Measurements from ENCODE around the gene CCDC28B. TPM values are rescaled to one million over a fixed set of nuclear protein-coding genes. Genes with fewer than 3 reads are reported as not detected.

The CCDC28B gene
- total and polyA plus RNA-seq, 2 of the 13 experiments (the other 11 are each of a cell fraction or from before 2014, with no cell fraction given), result 2.6 to 3.5 TPM

- TF ChIP-seq ZNF318 (CRISPR knock-in tag; IDR thresholded peaks at IDR 0.05) (no peak), ZMYM4 (CRISPR knock-in tag; IDR thresholded peaks at IDR 0.05) (peak; percentile 50; the same call in 1 of the 2 replicates), ATAD3A (CRISPR knock-in tag; IDR thresholded peaks at IDR 0.05) (no peak), JUND (CRISPR knock-in tag; IDR thresholded peaks at IDR 0.05) (no peak; the same call in none of the 2 replicates), ZNF552 (CRISPR knock-in tag; IDR thresholded peaks at IDR 0.05; ENCODE audit: borderline replicate concordance) (0 out of 2 replicates have a peak, but pooled peaks have one; percentile 32), U2AF2 (IDR thresholded peaks at IDR 0.05; ENCODE audit: low read depth, low read length) (peak; percentile 97), NFKB2 (CRISPR knock-in tag; IDR thresholded peaks at IDR 0.05; ENCODE audit: borderline replicate concordance) (no peak; the same call in 1 of the 2 replicates), MED8 (CRISPR knock-in tag; IDR thresholded peaks at IDR 0.05; ENCODE audit: insufficient replicate concordance) (peak; percentile 44), ZNF235 (CRISPR knock-in tag; IDR thresholded peaks at IDR 0.05; ENCODE audit: borderline replicate concordance) (no peak), IRF9 (CRISPR knock-in tag; IDR thresholded peaks at IDR 0.05; ENCODE audit: borderline replicate concordance) (peak; percentile 44; the same call in 1 of the 2 replicates), PLRG1 (conservative IDR thresholded peaks at IDR 0.05) (no peak), SCMH1 (CRISPR knock-in tag; IDR thresholded peaks at IDR 0.05; ENCODE audit: borderline replicate concordance) (no peak), NRL (CRISPR knock-in tag; IDR thresholded peaks at IDR 0.05; ENCODE audit: borderline replicate concordance) (peak; percentile 40), TFAP4 (IDR thresholded peaks at IDR 0.05; ENCODE audit: borderline replicate concordance, low read depth) (peak; percentile 17; the same call in 1 of the 2 replicates), POGZ (CRISPR knock-in tag; IDR thresholded peaks at IDR 0.05) (peak; percentile 39), DZIP1 (CRISPR knock-in tag; IDR thresholded peaks at IDR 0.05) (no peak)
These were observed 21.8 kb downstream of the CCDC28B start, which contains the start of the genes EIF3I and TMEM234 (continued) for GRCh38 chr1:32221980-32222755.
